ENCODE data around the gene ADAM22.
"Not testable (repeated sequence)": the region's sequence is repeated elsewhere in the genome, so short reads cannot be mapped to it uniquely, and the experiment has no call there.

Gene ADAM22

GRCh38 chr7:87933953-87934698 is at the start of gene ADAM22:
ADAM22 (plus strand) TSS chr7:87934251; CDS start chr7:87934466, 215 bp downstream.
- peak; percentile 97 for DNase-seq

- DNase-seq = no peak
Observed at GRCh38 chr7:87885018-87885417, 49.0 kb upstream of the ADAM22 start.

- no peak for DNase-seq
Observed at GRCh38 chr7:87886875-87887274, 47.2 kb upstream of the ADAM22 start.

GRCh38 chr7:87895363-87895762 is 38.7 kb upstream of the ADAM22 start:
- DNase-seq = no peak

GRCh38 chr7:87899255-87899654 is 34.8 kb upstream of the ADAM22 start:
- DNase-seq = no peak

- not testable (repeated sequence) for DNase-seq
Observed at GRCh38 chr7:87907136-87907906, 26.7 kb upstream of the ADAM22 start.

- not testable (repeated sequence) for DNase-seq
Observed at GRCh38 chr7:87908814-87909213, 25.2 kb upstream of the ADAM22 start.

- DNase-seq = no peak
Observed at GRCh38 chr7:87912121-87912520, 21.9 kb upstream of the ADAM22 start.

- no peak for DNase-seq
Observed at GRCh38 chr7:87918740-87919139, 15.3 kb upstream of the ADAM22 start.

- DNase-seq = no peak
Observed at GRCh38 chr7:87919875-87920274, 14.2 kb upstream of the ADAM22 start.

GRCh38 chr7:87920578-87920977 is 13.5 kb upstream of the ADAM22 start:
- DNase-seq = peak; percentile 63

- not testable (repeated sequence) for DNase-seq
Observed at GRCh38 chr7:87922759-87923395, 11.2 kb upstream of the ADAM22 start.

- DNase-seq = peak; percentile 92
Observed at GRCh38 chr7:87926581-87927461, 7.2 kb upstream of the ADAM22 start.

- no peak for DNase-seq
Observed at GRCh38 chr7:87933605-87933952, 472 bp upstream of the ADAM22 start.

- peak; percentile 54 for DNase-seq
Observed at GRCh38 chr7:87934699-87935383, 790 bp downstream of the ADAM22 start.

- peak; percentile 51 for DNase-seq
Observed at GRCh38 chr7:87935384-87935706, 1.3 kb downstream of the ADAM22 start.

GRCh38 chr7:87941138-87941537 is 7.1 kb downstream of the ADAM22 start:
- no peak for DNase-seq

GRCh38 chr7:87944547-87944946 is 10.5 kb downstream of the ADAM22 start:
- no peak for DNase-seq

- DNase-seq = not testable (repeated sequence)
Observed at GRCh38 chr7:87945926-87946325, 11.9 kb downstream of the ADAM22 start.

- DNase-seq = no peak
Observed at GRCh38 chr7:87948371-87948770, 14.3 kb downstream of the ADAM22 start.

GRCh38 chr7:87959336-87959735 is 25.3 kb downstream of the ADAM22 start:
- DNase-seq = no peak

GRCh38 chr7:87960239-87960638 is 26.2 kb downstream of the ADAM22 start:
- DNase-seq = no peak

All from islet precursor cell (in vitro differentiated cells).